SU-DHL-6 (cell line): ENCODE data around the gene CHRNB4.

ENCODE experiments used
- H2AFZ ChIP-seq: fragments of 200-600 bp; sonication (generic); 2 replicates; pipeline ENCODE4 v1.6.1; 2014; ENCODE audit warnings: low read depth, mild to moderate bottlenecking, moderate library complexity, mixed read lengths, antibody characterized with exemption, low read length; ENCODE audit not compliant: severe bottlenecking
- H3F3A ChIP-seq: fragments of 200-600 bp; shearing (Covaris generic); 2 replicates; pipeline ENCODE4 v1.6.0; 2016; ENCODE audit warnings: antibody characterized with exemption, mild to moderate bottlenecking; ENCODE audit not compliant: insufficient read depth
- H3K27ac ChIP-seq: fragments of 200-600 bp; sonication (generic); 2 replicates; pipeline ENCODE4 v1.5.1; 2016; ENCODE audit warnings: low read depth, mild to moderate bottlenecking, low read length, moderate library complexity, mixed read lengths
- H3K27me3 ChIP-seq: fragments of 200-600 bp; sonication (generic), shearing (Covaris generic); 2 replicates; pipeline ENCODE4 v1.6.0; 2014; ENCODE audit warnings: mild to moderate bottlenecking, low read length
- H3K36me3 ChIP-seq: fragments of 200-600 bp; sonication (generic); 2 replicates; pipeline ENCODE4 v1.6.1; 2014; ENCODE audit warnings: mild to moderate bottlenecking, low read length, mixed read lengths
- H3K4me2 ChIP-seq: fragments of 300-600, 200-600 bp; shearing (Covaris generic), sonication (generic); 2 replicates; pipeline ENCODE4 v1.6.0; 2014; ENCODE audit warnings: low read length, low read depth, mild to moderate bottlenecking; ENCODE audit not compliant: poor library complexity, severe bottlenecking
- H3K4me3 ChIP-seq: fragments of 200-600 bp; sonication (generic); 2 replicates; pipeline ENCODE4 v1.5.1; 2014; ENCODE audit warnings: antibody characterized with exemption, low read length, mild to moderate bottlenecking, mixed read lengths; ENCODE audit not compliant: insufficient read depth, poor library complexity, severe bottlenecking
- H3K79me2 ChIP-seq: fragments of 200-600 bp; sonication (generic); 2 replicates; pipeline ENCODE4 v1.6.1; 2014; ENCODE audit warnings: mild to moderate bottlenecking, low read length, moderate library complexity; ENCODE audit not compliant: insufficient read depth
- H3K9ac ChIP-seq: fragments of 200-600 bp; sonication (generic); 2 replicates; pipeline ENCODE4 v1.7.0; 2014; ENCODE audit warnings: mild to moderate bottlenecking, low read length
- H3K9me2 ChIP-seq: fragments of 200-600 bp; sonication (generic); replicated peaks from 2 replicates; pipeline ENCODE4 v1.6.1; 2014; ENCODE audit warnings: low read length; ENCODE audit not compliant: insufficient read depth
- H3K9me3 ChIP-seq: fragments of 200-600 bp; sonication (generic); 2 replicates; pipeline ENCODE4 v1.6.1; 2014; ENCODE audit warnings: low read length, mixed read lengths; ENCODE audit not compliant: insufficient read depth
- H4K20me1 ChIP-seq: fragments of 200-600 bp; sonication (generic); 2 replicates; pipeline ENCODE4 v1.6.1; 2014; ENCODE audit warnings: low read depth, mild to moderate bottlenecking, antibody characterized with exemption, low read length, moderate library complexity, mixed read lengths
- CTCF ChIP-seq: fragments of 200-600 bp; sonication (generic); IDR thresholded peaks from one replicate; pipeline ENCODE4 v1.5.1; 2017; ENCODE audit warnings: antibody characterized with exemption, mild to moderate bottlenecking, low read length, moderate library complexity; ENCODE audit not compliant: insufficient read depth, poor library complexity, severe bottlenecking
- EZH2phosphoT487 ChIP-seq: fragments of 200-600 bp; sonication (generic), shearing (Covaris generic); conservative IDR thresholded peaks from 2 replicates; pipeline ENCODE4 v1.6.1; 2018; ENCODE audit warnings: mild to moderate bottlenecking, antibody characterized with exemption, low read length, moderate library complexity, mixed read lengths

The CHRNB4 gene

GRCh38 chr15:78641749-78642275 is 802 bp upstream of the CHRNB4 start:
- no peak for TF ChIP-seq EZH2phosphoT487
- no peak for TF ChIP-seq CTCF
- no peak overlapping the region for H3K4me2 ChIP-seq
- H3K4me3 ChIP-seq = no peak overlapping the region

GRCh38 chr15:78640527-78641101 is 396 bp downstream of the CHRNB4 start:
- H3K9me2 ChIP-seq = no peaks in the 10 kb centered on the region
- no peaks in the 10 kb centered on the region for H3K36me3 ChIP-seq
- H2AFZ ChIP-seq = no peak overlapping the region
- no peak overlapping the region for H3K27ac ChIP-seq
- TF ChIP-seq EZH2phosphoT487 (no peak), CTCF (no peak)
- H3K4me3 ChIP-seq = no peak overlapping the region
- H3K9me3 ChIP-seq = no peaks in the 10 kb centered on the region
- no peaks in the 10 kb centered on the region for H3K27me3 ChIP-seq
- no peaks in the 10 kb centered on the region for H3F3A ChIP-seq
- H3K9ac ChIP-seq = no peak overlapping the region
- no peak overlapping the region for H3K4me2 ChIP-seq
- H4K20me1 ChIP-seq = no peaks in the 10 kb centered on the region
- H3K79me2 ChIP-seq = no peaks in the 10 kb centered on the region

More at GRCh38 chr15:78641749-78642275, 802 bp upstream of the CHRNB4 start:
- Histone ChIP-seq H2AFZ (no peak overlapping the region), H3K9ac (no peak overlapping the region), H3K36me3 (no peaks in the 10 kb centered on the region), H3K79me2 (no peaks in the 10 kb centered on the region), H3K27ac (no peak overlapping the region), H3K27me3 (no peaks in the 10 kb centered on the region), H3K9me3 (no peaks in the 10 kb centered on the region), H3F3A (no peaks in the 10 kb centered on the region), H4K20me1 (no peaks in the 10 kb centered on the region), H3K9me2 (no peaks in the 10 kb centered on the region)

- Histone ChIP-seq H3K9me3 (no peaks in the 10 kb centered on the region), H3F3A (no peaks in the 10 kb centered on the region), H3K27ac (no peak overlapping the region), H3K4me2 (no peak overlapping the region), H3K79me2 (no peaks in the 10 kb centered on the region), H3K27me3 (no peaks in the 10 kb centered on the region), H4K20me1 (no peaks in the 10 kb centered on the region), H3K9ac (no peak overlapping the region), H3K9me2 (no peaks in the 10 kb centered on the region), H2AFZ (no peak overlapping the region), H3K36me3 (no peaks in the 10 kb centered on the region), H3K4me3 (no peak overlapping the region)
- TF ChIP-seq EZH2phosphoT487 = no peak
- peak; percentile 64 for TF ChIP-seq CTCF
Observed at GRCh38 chr15:78638658-78639314, 2.2 kb downstream of the CHRNB4 start.
